Fibroblast of lung (primary cell): ENCODE results near the gene ALDH7A1.

Source experiments
- CTCF ChIP-seq, 2 donors: IDR thresholded peaks in 1 of 2; conservative IDR thresholded peaks in 1 of 2; 1 replicate in 1 of 2; 2 replicates in 1 of 2; pipeline ENCODE4 v1.5.1; 2011 to 2012; ENCODE audit warnings: low read length in 2 of 2, control low read depth in 1 of 2, inconsistent platforms in 1 of 2, low read depth in 1 of 2, mild to moderate bottlenecking in 1 of 2
- EZH2 ChIP-seq: IDR thresholded peaks from 2 replicates; pipeline ENCODE4 v1.5.1; 2012; ENCODE audit warnings: low read length, control low read depth, mild to moderate bottlenecking; ENCODE audit errors: missing control alignments

GRCh38 chr5:126513302-126513701, 81.7 kb downstream of the ALDH7A1 start:
- TF ChIP-seq CTCF (conservative IDR thresholded peaks at IDR 0.05 in 1 of 2, IDR thresholded peaks at IDR 0.05 in 1 of 2; ENCODE audit: low read depth in 1 of 2, low read length in 2 of 2): no peak
- TF ChIP-seq EZH2: no peak
